HFFc6 (cell line): ENCODE measurements around the gene COX7B. TPM values are rescaled to one million over a fixed set of nuclear protein-coding genes. Genes with fewer than 3 reads are reported as not detected.
"Not testable (repeated sequence)": the region's sequence is repeated elsewhere in the genome, so short reads cannot be mapped to it uniquely, and the experiment has no call there.

Source experiments
- DNase-seq: peaks from one replicate; pipeline ENCODE4 v3.0.0-alpha.2; 2018
- H3K27ac Mint-ChIP-seq: 2 replicates; pipeline ENCODE4 v1.8.0; 2020; ENCODE audit warnings: mild to moderate bottlenecking, mixed read lengths
- H3K27me3 Mint-ChIP-seq: 2 replicates; pipeline ENCODE4 v1.8.0; 2021; ENCODE audit warnings: mild to moderate bottlenecking, moderate library complexity, mixed read lengths; ENCODE audit not compliant: insufficient read depth
- H3K36me3 Mint-ChIP-seq: 2 replicates; pipeline ENCODE4 v1.8.0; 2021; ENCODE audit warnings: low read depth, mixed read lengths
- H3K4me1 Mint-ChIP-seq: 2 replicates; pipeline ENCODE4 v1.8.0; 2020; ENCODE audit warnings: low read depth, mixed read lengths
- H3K4me3 Mint-ChIP-seq: 2 replicates; pipeline ENCODE4 v1.8.0; 2020; ENCODE audit warnings: mild to moderate bottlenecking, moderate library complexity, mixed read lengths
- H3K9me3 Mint-ChIP-seq: 2 replicates; pipeline ENCODE4 v1.8.0; 2020; ENCODE audit warnings: mild to moderate bottlenecking, mixed read lengths
- total RNA-seq, 6 experiments: library from RNA; stranded (reverse); fragmentation: NEBNext Ultra II Directional; extraction: Animal tissue kit (Norgen Biotek cat#: 25700); gene quantifications; 2 replicates in 1 of 6; 3 replicates in 5 of 6; pipeline ENCODE4 v1.2.3, GENCODE V29; 2021
- TF ChIP-seq, protein P1 (sequence below): fragments of 200-600 bp; sonication (generic); IDR thresholded peaks from 2 replicates; pipeline ENCODE4 v1.5.0; 2021; ENCODE audit warnings: antibody characterized with exemption, mild to moderate bottlenecking

Gene COX7B
- total RNA-seq, 6 experiments from 2014 or later, result 196 to 250 (median 231) TPM

DNA sequence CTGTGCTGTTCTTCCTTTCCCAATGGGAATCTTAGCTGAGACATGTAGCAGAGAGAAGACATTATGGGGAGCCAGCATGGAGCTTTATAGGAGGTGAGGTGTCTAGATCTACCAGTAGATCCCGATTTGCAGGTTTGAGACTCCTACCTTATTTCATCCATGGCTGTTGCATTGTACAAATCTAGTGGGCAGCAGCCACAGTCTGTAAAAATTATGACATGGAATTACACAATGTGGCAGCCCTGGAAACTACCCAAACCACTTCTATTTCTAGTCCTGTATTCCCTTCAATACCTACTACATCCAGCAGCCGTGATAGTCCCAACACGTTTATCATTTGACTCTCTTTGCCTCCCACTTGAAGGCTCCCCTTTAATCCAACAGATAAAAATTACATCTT is 19.3 kb downstream of the COX7B start:
- H3K4me1 Mint-ChIP-seq, result no peaks in the 10 kb centered on the region
- H3K36me3 Mint-ChIP-seq, result no peaks in the 10 kb centered on the region
- H3K4me3 Mint-ChIP-seq, result no peak overlapping the region
- H3K27me3 Mint-ChIP-seq, result no peaks in the 10 kb centered on the region
- DNase-seq, result no peak
- no peak overlapping the region for H3K27ac Mint-ChIP-seq
- TF ChIP-seq, protein P1, sequence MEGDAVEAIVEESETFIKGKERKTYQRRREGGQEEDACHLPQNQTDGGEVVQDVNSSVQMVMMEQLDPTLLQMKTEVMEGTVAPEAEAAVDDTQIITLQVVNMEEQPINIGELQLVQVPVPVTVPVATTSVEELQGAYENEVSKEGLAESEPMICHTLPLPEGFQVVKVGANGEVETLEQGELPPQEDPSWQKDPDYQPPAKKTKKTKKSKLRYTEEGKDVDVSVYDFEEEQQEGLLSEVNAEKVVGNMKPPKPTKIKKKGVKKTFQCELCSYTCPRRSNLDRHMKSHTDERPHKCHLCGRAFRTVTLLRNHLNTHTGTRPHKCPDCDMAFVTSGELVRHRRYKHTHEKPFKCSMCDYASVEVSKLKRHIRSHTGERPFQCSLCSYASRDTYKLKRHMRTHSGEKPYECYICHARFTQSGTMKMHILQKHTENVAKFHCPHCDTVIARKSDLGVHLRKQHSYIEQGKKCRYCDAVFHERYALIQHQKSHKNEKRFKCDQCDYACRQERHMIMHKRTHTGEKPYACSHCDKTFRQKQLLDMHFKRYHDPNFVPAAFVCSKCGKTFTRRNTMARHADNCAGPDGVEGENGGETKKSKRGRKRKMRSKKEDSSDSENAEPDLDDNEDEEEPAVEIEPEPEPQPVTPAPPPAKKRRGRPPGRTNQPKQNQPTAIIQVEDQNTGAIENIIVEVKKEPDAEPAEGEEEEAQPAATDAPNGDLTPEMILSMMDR, result no peak
- no peaks in the 10 kb centered on the region for H3K9me3 Mint-ChIP-seq

DNA sequence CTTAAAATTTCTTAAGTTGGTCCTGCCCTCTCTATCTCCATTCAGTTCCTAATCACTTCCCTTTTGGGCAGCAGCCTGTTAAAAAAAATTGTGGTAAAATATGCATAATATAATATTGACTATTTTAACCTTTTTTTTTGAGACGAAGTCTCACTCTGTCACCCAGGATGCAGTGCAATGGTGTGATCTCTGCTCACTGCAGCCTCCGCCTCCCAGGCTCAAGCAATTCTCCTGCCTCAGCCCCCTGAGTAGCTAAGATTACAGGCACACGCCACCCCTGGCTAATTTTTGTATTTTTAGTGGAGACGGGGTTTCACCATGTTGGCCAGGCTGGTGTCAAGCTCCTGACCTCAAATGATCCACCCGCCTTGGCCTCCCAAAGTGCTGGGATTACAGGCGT is 20.1 kb downstream of the COX7B start:
- not testable (repeated sequence) for DNase-seq, H3K4me1 Mint-ChIP-seq, H3K27ac Mint-ChIP-seq, H3K9me3 Mint-ChIP-seq, H3K27me3 Mint-ChIP-seq, H3K36me3 Mint-ChIP-seq, H3K4me3 Mint-ChIP-seq

DNA sequence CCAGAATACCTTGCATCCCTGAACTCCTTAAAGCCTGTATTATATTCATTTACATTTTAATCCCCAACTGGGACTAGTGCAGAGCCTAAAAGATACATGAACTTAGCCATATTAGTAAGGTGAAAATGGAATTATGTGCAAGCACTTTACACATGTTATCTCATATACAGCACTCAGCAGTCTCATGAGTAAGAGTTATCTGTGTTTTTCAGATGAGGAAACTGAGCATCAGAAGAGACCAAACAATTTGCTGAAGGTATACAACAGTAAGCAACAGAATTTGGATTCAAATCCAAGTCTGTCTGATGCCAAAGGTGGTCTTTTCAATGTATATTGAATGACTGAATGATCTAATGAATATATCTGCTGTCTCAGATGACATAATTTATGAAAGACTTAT is 23.5 kb downstream of the COX7B start:
- Mint-ChIP-seq H3K27me3 (no peaks in the 10 kb centered on the region), H3K4me3 (no peak overlapping the region), H3K9me3 (no peaks in the 10 kb centered on the region), H3K4me1 (no peaks in the 10 kb centered on the region), H3K27ac (no peak overlapping the region), H3K36me3 (no peaks in the 10 kb centered on the region)
- TF ChIP-seq, protein P1, result no peak
- no peak for DNase-seq

DNA sequence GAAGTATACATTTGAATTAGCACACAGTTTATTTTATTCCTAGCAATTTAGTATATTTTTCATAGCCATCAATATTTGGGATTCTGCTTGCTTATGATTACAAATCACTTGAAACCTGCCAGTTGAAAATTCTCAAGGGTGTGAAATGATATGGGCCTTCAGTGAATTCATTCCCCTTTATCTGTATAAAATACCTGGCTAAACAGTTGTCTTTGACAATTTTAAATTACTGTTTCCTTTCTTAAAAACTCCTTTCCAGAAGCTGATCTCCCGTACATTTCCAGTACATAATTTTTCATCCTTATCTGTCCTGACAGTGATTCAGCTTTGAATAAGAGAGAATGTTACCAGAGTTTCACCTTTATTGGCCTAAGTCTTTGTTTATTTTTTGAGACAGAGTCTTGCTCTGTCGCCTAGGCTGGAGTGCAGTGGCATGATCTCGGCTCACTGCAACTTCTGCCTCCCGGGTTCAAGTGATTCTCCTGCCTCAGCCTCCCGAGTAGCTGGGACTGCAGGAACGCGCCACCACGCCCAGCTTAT is 25.1 kb downstream of the COX7B start:
- H3K4me3 Mint-ChIP-seq, result no peak overlapping the region
- H3K9me3 Mint-ChIP-seq, result no peaks in the 10 kb centered on the region
- TF ChIP-seq, protein P1, result no peak
- no peaks in the 10 kb centered on the region for H3K36me3 Mint-ChIP-seq
- DNase-seq, result no peak
- no peaks in the 10 kb centered on the region for H3K4me1 Mint-ChIP-seq
- H3K27ac Mint-ChIP-seq, result no peak overlapping the region
- no peaks in the 10 kb centered on the region for H3K27me3 Mint-ChIP-seq

DNA sequence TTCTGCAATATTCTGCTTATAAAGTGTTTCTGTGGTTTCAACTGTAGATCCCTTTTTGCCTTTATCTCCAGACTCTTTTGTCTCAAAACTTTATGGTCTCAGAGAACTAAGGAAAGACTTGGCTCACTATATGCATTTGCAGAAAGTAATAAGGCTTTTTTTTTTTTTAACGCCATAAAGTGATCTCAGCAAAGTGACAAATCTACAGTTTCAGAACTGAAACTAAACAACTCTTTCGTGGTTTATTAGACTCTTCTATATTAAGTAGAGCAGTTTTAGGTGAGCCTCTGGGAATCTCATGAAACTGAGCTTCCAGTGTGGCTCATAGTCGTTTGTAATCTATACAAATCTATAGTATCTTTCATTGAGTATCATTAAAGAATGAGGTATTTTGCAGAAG is 26.5 kb downstream of the COX7B start:
- H3K9me3 Mint-ChIP-seq, result no peaks in the 10 kb centered on the region
- no peaks in the 10 kb centered on the region for H3K27me3 Mint-ChIP-seq
- DNase-seq, result no peak
- H3K27ac Mint-ChIP-seq, result no peak overlapping the region
- H3K36me3 Mint-ChIP-seq, result no peaks in the 10 kb centered on the region
- no peaks in the 10 kb centered on the region for H3K4me1 Mint-ChIP-seq
- H3K4me3 Mint-ChIP-seq, result no peak overlapping the region
- TF ChIP-seq, protein P1, result no peak

DNA sequence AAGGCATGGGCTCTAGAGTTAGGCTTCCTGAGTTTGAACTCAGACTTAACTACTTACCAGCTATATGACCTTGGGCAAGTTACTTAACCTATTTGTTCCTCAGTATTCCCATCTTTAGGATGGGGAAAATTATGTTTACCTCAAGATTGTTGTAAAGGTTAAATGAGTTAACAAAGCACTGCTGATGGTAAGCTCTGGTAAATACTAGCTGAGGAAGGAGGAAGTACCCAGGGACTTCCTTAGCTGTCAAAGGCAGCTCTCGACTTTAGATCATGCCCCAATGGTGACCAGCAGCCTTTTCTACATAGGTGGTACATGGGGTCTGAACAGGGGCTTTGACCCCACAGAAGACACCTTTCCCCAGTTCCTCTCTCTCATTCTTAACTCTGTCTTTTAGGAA is 31.3 kb downstream of the COX7B start:
- Mint-ChIP-seq H3K27me3 (no peaks in the 10 kb centered on the region), H3K4me3 (no peak overlapping the region), H3K36me3 (no peaks in the 10 kb centered on the region), H3K27ac (no peak overlapping the region), H3K4me1 (no peaks in the 10 kb centered on the region), H3K9me3 (no peaks in the 10 kb centered on the region)
- TF ChIP-seq, protein P1, result no peak
- no peak for DNase-seq
